HG03097 (cell line): ENCODE results near the gene ERVV-1.
"Not testable (repeated sequence)": the region's sequence is repeated elsewhere in the genome, so short reads cannot be mapped to it uniquely, and the experiment has no call there.

Source experiments
- ATAC-seq: cut with Tn5 transposase; IDR thresholded peaks from one replicate; pipeline ENCODE4 v1.9.1; 2021; ENCODE audit not compliant: unreplicated experiment, low FRiP score

ERVV-1 gene

GRCh38 chr19:53013621-53014020, at the start of gene ERVV-1:
Gene ERVV-1, plus strand, starts transcription at chr19:53013921. Its CDS starts 170 bp downstream, at chr19:53014091.
- ATAC-seq = no peak

- ATAC-seq = no peak
Observed at GRCh38 chr19:52967772-52968171, 45.9 kb upstream of the ERVV-1 start.

DNA sequence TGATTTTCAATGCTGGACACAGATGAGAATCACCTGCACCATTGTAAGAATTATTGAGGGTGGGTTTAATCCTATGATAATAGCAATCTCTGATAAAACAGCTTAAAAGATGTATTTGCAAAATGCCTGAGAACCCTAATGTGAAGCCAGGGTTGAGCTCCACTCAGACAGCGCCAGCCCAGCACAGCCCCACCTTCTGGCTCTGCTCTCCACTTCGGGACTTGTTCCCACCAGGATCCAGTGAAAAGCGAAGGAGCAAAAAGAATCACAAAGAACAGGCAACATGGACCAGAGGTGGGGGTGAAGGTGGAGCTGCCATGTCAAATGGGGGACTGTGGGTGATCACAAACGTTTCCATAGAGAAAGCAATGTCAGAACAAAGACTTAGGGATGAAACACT, 32.4 kb upstream of the ERVV-1 start:
- no peak for ATAC-seq

GRCh38 chr19:52983167-52983566, 30.6 kb upstream of the ERVV-1 start:
- not testable (repeated sequence) for ATAC-seq

- ATAC-seq = no peak
Observed at GRCh38 chr19:52987221-52987620, 26.5 kb upstream of the ERVV-1 start.

GRCh38 chr19:52988506-52988905, 25.2 kb upstream of the ERVV-1 start:
- ATAC-seq = no peak

DNA sequence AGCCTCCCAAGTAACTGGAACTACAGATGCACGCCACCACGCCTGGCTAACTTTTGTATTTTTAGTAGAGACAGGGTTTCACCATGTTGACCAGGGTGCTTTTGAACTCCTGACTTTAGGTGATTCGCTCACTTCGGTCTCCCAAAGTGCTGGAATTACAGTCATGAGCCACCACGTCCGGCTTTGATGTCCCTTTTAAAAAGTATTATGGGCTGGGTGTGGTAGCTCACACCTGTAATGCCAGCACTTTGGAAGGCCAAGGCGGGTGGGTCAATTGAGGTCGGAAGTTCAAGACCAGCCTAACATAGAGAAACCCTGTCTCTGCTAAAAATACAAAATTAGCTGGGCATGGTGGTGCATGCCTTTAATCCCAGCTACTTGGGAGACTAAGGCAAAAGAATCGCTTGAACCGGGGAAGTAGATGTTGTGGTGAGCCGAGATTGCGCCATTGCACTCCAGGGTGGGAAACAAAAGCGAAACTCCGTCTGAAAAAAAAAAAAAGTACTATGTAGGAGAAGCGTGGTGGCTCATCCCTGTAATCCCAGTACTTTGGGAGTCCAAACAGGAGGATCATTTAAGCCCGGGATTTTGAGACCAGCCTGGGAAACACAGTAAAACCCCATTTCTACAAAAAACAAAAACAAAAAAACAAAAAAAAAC, 22.8 kb upstream of the ERVV-1 start:
- ATAC-seq = no peak

GRCh38 chr19:52991484-52991883, 22.2 kb upstream of the ERVV-1 start:
- ATAC-seq = no peak

GRCh38 chr19:52992109-52993004, 21.4 kb upstream of the ERVV-1 start:
- no peak for ATAC-seq

- ATAC-seq = no peak
Observed at GRCh38 chr19:52993342-52994178, 20.2 kb upstream of the ERVV-1 start.

DNA sequence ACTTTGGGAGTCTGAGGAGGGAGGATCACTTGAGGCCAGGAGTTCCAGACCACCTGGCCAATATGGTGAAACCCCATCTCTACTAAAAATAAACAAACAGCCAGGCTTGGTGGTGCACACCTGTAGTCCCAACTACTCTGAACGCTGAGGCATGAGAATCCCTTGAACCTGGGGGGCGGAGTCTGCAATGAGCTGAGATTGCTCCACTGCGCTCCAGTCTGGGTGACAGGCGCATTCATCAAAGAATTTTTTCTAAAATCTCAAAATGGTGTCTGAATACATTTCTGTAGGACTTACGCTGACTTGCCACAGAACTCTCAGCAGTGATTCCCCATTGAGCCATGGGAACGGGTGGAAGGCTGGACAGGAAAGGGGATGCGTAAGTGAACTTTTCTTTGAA, 18.0 kb upstream of the ERVV-1 start:
- no peak for ATAC-seq

DNA sequence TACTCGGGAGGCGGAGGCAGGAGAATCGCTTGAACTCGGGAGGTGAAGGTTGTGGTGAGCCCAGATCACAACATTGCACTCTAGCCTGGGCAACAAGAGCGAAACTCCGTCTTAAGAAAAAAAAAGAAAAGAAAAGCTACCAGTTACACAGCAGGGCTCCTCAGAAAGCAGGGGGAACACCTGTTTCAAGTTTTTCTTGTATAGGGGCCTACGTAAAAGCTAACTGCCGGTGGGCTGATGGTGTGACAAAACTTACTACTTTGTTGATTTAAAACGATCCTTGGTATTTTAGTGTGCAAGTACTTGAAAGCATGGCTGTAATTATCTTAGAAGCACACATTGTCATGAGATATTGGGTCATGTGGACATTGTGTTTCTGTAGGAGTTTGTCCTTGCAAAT, 15.7 kb upstream of the ERVV-1 start:
- no peak for ATAC-seq

DNA sequence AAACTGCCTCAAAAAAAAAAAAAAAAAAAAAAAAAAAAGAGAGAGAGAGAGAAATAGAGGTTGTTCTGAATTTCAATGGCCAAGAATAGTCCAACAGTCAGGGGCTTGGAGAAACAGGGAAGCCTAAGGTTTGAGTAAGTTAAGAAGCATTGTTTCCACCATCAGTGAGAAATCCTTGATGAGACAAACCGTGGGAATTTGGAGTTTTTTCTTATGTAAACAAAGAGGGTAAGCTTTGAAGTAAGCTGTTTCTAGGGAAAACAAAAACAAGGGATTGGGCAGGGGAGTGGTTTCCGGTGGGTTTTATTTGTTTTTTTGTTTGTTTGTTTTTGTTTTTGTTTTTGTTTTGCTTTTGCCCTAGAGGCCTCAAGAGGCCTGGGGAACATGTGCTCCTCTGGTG, 11.2 kb upstream of the ERVV-1 start:
- ATAC-seq = no peak

GRCh38 chr19:53004242-53004641, 9.5 kb upstream of the ERVV-1 start:
- no peak for ATAC-seq

- ATAC-seq = no peak
Observed at GRCh38 chr19:53007200-53007599, 6.5 kb upstream of the ERVV-1 start.

DNA sequence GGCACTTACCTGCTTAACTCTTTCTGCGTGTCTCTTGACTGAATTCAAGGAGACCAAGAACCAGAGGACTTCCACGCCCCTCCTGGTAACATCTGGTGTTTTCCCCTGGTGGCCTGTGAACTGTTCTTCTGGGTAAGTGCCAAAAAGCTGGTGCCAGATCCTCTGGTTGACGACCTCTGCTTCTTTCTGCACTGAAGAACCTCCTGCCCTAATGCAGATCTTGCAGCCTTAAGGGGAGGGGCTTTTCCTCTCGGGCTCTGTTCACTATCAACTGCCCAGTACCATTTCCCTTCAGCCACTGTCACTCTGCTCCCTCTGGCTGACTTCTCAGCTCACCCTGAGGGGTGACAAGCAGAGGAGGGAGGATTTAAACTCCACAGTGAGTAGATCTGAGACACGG, 6.1 kb upstream of the ERVV-1 start:
- ATAC-seq = no peak

- no peak for ATAC-seq
Observed at GRCh38 chr19:53008061-53008778, 5.5 kb upstream of the ERVV-1 start.

- no peak for ATAC-seq
Observed at GRCh38 chr19:53010494-53010893, 3.2 kb upstream of the ERVV-1 start.

DNA sequence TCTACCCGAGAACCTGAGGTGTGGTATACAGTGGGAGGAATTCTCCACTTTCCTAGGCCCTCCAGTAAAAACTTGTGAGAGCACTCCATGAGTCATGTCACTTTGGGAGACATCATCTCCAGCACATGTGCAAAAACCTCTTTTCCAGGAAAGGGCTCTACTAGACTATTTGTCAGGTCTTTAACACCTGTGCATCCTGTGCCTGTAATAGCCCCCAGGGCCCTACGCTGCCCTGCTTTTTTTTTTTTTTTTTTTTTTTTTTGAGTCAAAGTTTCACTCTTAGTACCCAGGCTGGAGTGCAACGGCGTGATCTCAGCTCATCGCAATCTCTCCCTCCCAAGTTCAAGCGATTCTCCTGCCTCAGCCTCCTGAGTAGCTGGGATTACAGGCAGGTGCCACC, 1.7 kb upstream of the ERVV-1 start:
- ATAC-seq = no peak

- no peak for ATAC-seq
Observed at GRCh38 chr19:53015159-53015558, 1.4 kb downstream of the ERVV-1 start.
